Measurements from ENCODE around the gene KRTAP5-7. TPM values are rescaled to one million over a fixed set of nuclear protein-coding genes. Genes with fewer than 3 reads are reported as not detected.
"Not testable (repeated sequence)": the region's sequence is repeated elsewhere in the genome, so short reads cannot be mapped to it uniquely, and the experiment has no call there.

KRTAP5-7 gene
- total RNA-seq, 4 donors from 2014 or later, result not detected

DNA sequence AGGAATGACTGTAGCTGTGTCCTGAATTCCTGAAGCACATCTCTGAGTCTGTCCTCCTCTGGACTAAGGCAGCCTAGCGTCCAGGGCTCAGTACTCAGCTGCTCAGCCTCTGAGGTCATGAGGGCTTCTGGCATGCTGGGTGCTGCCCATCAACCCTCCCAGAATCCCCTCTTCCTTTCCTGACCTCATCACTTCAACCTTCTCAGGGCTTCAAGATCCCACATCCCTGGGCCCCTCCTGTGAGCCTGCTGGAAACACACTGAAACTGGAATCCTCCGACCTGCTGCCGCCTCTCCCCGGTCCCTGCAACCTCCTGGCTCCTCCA is 11.6 kb downstream of the KRTAP5-7 start:
- H3K27ac ChIP-seq, result no peak overlapping the region
- no peaks in the 10 kb centered on the region for H3K9me3 ChIP-seq
- no peak overlapping the region for H3K4me3 ChIP-seq
- H3K27me3 ChIP-seq, result peaks cover 4% of the 10 kb centered on the region
- no peak for TF ChIP-seq POLR2A (IDR thresholded peaks at IDR 0.05)
- no peak for TF ChIP-seq CTCF (IDR thresholded peaks at IDR 0.05)
- TF ChIP-seq EP300 (IDR thresholded peaks at IDR 0.05), result no peak
- TF ChIP-seq POLR2AphosphoS5 (IDR thresholded peaks at IDR 0.05), result no peak
- WGBS, 2 donors (ENCODE audit: low coverage in 1 of 2), result 71 to 83% methylated on average over 1 to 4 of the region's 4 CpGs
- no peaks in the 10 kb centered on the region for H3K4me1 ChIP-seq
- no peaks in the 10 kb centered on the region for H3K36me3 ChIP-seq
- no peak for ATAC-seq

DNA sequence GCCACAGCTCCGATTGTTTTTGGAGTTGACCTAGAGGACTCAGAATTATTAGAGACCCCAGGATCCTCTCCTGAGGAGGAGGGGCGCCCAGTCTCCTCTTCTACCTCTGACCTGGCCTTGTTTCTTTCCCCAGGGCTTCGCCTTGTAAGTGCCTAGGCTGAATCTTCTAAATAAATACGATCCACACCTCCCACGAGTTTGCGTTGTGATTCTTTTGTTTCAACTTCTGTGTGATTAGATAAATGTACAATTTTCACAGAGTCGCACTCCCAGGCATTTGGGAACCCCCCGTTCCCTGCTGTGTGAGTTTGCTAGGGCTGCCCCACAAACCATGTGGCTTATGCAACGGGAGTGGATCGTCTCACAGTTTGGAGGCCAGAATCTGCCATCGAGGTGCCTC is 11.9 kb downstream of the KRTAP5-7 start:
- Histone ChIP-seq H3K4me1 (no peaks in the 10 kb centered on the region), H3K36me3 (no peaks in the 10 kb centered on the region), H3K27me3 (peaks cover 4% of the 10 kb centered on the region), H3K27ac (no peak overlapping the region), H3K4me3 (no peak overlapping the region), H3K9me3 (no peaks in the 10 kb centered on the region)
- 63 to 87% methylated on average over 5 to 6 of the region's 11 CpGs for WGBS, 2 donors (ENCODE audit: low coverage in 1 of 2)
- no peak for ATAC-seq
- TF ChIP-seq POLR2A (IDR thresholded peaks at IDR 0.05) (no peak), EP300 (IDR thresholded peaks at IDR 0.05) (no peak)

- H3K27me3 ChIP-seq, H3K36me3 ChIP-seq, H3K4me3 ChIP-seq, H3K27ac ChIP-seq, H3K4me1 ChIP-seq, H3K9me3 ChIP-seq, ATAC-seq: not testable (repeated sequence)
- 90% methylated on average over 7 of the region's 11 CpGs; no CpG with 5 or more reads in 1 of the 2 donors for WGBS, 2 donors (ENCODE audit: low coverage in 1 of 2)
These were observed 12.9 kb downstream of the KRTAP5-7 start for GRCh38 chr11:71539971-71540370.

- WGBS, 2 donors (ENCODE audit: low coverage in 1 of 2), result 74 to 87% methylated on average over 6 to 9 of the region's 9 CpGs
These were observed 13.6 kb downstream of the KRTAP5-7 start for GRCh38 chr11:71540521-71541304.

GRCh38 chr11:71542382-71542781 is 15.3 kb downstream of the KRTAP5-7 start:
- Histone ChIP-seq H3K27ac (no peak overlapping the region), H3K27me3 (peaks cover 28% of the 10 kb centered on the region), H3K4me1 (no peaks in the 10 kb centered on the region), H3K4me3 (no peak overlapping the region), H3K36me3 (no peaks in the 10 kb centered on the region), H3K9me3 (peaks cover 0 to 8% (median 0%) of the 10 kb centered on the region in 3 donors)
- ATAC-seq, result no peak
- no peak for TF ChIP-seq POLR2AphosphoS5 (IDR thresholded peaks at IDR 0.05)
- TF ChIP-seq EP300 (IDR thresholded peaks at IDR 0.05), result no peak
- TF ChIP-seq CTCF (IDR thresholded peaks at IDR 0.05), result no peak
- WGBS, 2 donors (ENCODE audit: low coverage in 1 of 2), result 73 to 75% methylated on average over 4 to 7 of the region's 7 CpGs

More at GRCh38 chr11:71540521-71541304, 13.6 kb downstream of the KRTAP5-7 start:
- H3K4me3 ChIP-seq, H3K36me3 ChIP-seq, H3K4me1 ChIP-seq, H3K27ac ChIP-seq, H3K9me3 ChIP-seq, ATAC-seq: not testable (repeated sequence)
- peaks cover 11% of the 10 kb centered on the region for H3K27me3 ChIP-seq

DNA sequence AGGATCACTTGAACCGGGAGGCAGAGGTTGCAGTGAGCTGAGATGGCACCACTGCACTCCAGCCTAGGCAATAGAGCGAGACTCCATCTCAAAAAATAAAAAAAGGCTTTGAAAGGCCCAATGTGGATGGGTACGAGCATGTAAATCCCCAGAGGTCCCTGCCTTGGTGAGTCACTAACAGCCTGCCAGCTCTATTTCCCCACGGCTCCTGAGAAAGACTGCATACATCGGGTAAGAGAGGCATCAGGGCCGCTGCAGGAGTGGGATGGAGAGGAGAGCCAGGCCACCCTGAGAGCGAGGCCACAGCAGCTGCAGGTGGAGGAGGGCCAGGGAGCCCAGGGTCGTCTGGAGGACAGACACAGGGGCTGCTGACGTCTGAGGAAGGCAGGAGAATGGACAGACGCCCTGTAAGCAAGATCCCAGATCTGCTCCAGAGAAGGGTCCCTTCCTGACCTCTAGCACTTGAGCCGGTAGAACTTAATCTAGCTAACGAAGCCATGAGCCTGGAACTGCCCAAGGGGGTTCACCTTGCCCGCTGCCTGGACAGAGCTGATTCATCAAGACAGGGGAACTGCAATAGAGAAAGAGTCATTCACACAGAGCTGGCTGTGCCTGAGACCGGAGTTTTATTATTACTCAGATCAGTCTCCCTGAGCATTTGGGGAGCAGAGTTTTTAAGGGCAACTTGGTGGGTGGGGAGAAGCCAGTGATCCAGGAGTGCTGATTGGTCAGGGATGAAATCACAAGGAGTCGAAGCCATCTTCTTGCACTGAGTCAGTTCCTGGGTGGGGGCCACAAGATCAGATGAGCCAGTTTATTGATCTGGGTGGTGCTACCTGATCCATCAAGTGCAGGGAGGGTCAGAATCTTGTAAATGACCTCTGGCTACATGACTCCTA is 16.1 kb downstream of the KRTAP5-7 start:
- WGBS, 2 donors (ENCODE audit: low coverage in 1 of 2), result 59 to 74% methylated on average over 3 to 11 of the region's 15 CpGs
- peaks cover 0 to 8% (median 0%) of the 10 kb centered on the region in 3 donors for H3K9me3 ChIP-seq
- ATAC-seq, result no peak
- H3K27ac ChIP-seq, result no peak overlapping the region
- H3K27me3 ChIP-seq, result peaks cover 35% of the 10 kb centered on the region
- H3K36me3 ChIP-seq, result no peaks in the 10 kb centered on the region
- H3K4me3 ChIP-seq, result no peak overlapping the region
- no peaks in the 10 kb centered on the region for H3K4me1 ChIP-seq
- no peak for TF ChIP-seq POLR2A (IDR thresholded peaks at IDR 0.05)
- no peak for TF ChIP-seq POLR2AphosphoS5 (IDR thresholded peaks at IDR 0.05)
- TF ChIP-seq EP300 (IDR thresholded peaks at IDR 0.05), result no peak
- TF ChIP-seq CTCF (IDR thresholded peaks at IDR 0.05), result no peak
